B cell (primary cell): ENCODE data around the gene FLII.

Experiments
- CTCF ChIP-seq: fragments of 200-600 bp; IDR thresholded peaks from one replicate; pipeline ENCODE4 v1.8.0; 2022; ENCODE audit warnings: antibody characterized with exemption, mild to moderate bottlenecking
- EZH2 ChIP-seq: IDR thresholded peaks from 2 replicates; pipeline ENCODE4 v1.6.1; 2012; ENCODE audit warnings: borderline replicate concordance, low read depth, mild to moderate bottlenecking, moderate library complexity, low read length; ENCODE audit not compliant: insufficient read depth, poor library complexity, severe bottlenecking

GRCh38 chr17:18253947-18254821 is 4.4 kb downstream of the FLII start:
- no peak for TF ChIP-seq CTCF
- TF ChIP-seq EZH2 = no peak
